H9 (cell line): ENCODE results near the gene TSPAN31. TPM values are rescaled to one million over a fixed set of nuclear protein-coding genes. Genes with fewer than 3 reads are reported as not detected.

Experiments used
- DNase-seq: peaks from one replicate; pipeline ENCODE4 v3.0.0-alpha.2; 2017
- H2AFZ ChIP-seq: one replicate; pipeline ENCODE4 v1.6.1; 2013; ENCODE audit warnings: mild to moderate bottlenecking, low read length, control low read depth, moderate library complexity
- H2AK5ac ChIP-seq: 2 replicates; pipeline ENCODE4 v1.6.1; 2013; ENCODE audit warnings: low read length, control low read depth, mixed read lengths; ENCODE audit not compliant: insufficient read length
- H2BK120ac ChIP-seq: one replicate; pipeline ENCODE4 v1.6.1; 2013; ENCODE audit warnings: low read depth, mild to moderate bottlenecking, low read length, control low read depth, inconsistent platforms; ENCODE audit not compliant: poor library complexity, severe bottlenecking
- H2BK12ac ChIP-seq: 2 replicates; pipeline ENCODE4 v1.6.1; 2013; ENCODE audit warnings: low read length, control low read depth, mixed read lengths, low read depth; ENCODE audit not compliant: insufficient read length
- H2BK15ac ChIP-seq: 2 replicates; pipeline ENCODE4 v1.6.1; 2013; ENCODE audit warnings: low read depth, low read length, control low read depth
- H2BK20ac ChIP-seq: one replicate; pipeline ENCODE4 v1.6.1; 2013; ENCODE audit warnings: low read depth, mild to moderate bottlenecking, low read length, control low read depth, inconsistent platforms; ENCODE audit not compliant: poor library complexity, severe bottlenecking
- H2BK5ac ChIP-seq: 2 replicates; pipeline ENCODE4 v1.6.1; 2013; ENCODE audit warnings: low read length, control low read depth, mixed read lengths; ENCODE audit not compliant: insufficient read length
- H3K14ac ChIP-seq: 2 replicates; pipeline ENCODE4 v1.6.1; 2013; ENCODE audit warnings: low read length, control low read depth; ENCODE audit not compliant: insufficient read depth
- H3K18ac ChIP-seq: 2 replicates; pipeline ENCODE4 v1.6.1; 2013; ENCODE audit warnings: low read depth, mild to moderate bottlenecking, mixed read lengths, low read length, control low read depth; ENCODE audit not compliant: insufficient read length
- H3K23ac ChIP-seq: 2 replicates; pipeline ENCODE4 v1.6.1; 2013; ENCODE audit warnings: low read length, control low read depth, mixed read lengths, low read depth; ENCODE audit not compliant: insufficient read length
- H3K23me2 ChIP-seq: 2 replicates; pipeline ENCODE4 v1.6.1; 2013; ENCODE audit warnings: low read depth, mild to moderate bottlenecking, mixed read lengths, low read length, control low read depth; ENCODE audit not compliant: insufficient read length, poor library complexity, severe bottlenecking
- H3K27ac ChIP-seq: 2 replicates; pipeline ENCODE4 v1.5.1; 2013; ENCODE audit warnings: low read length, control low read depth, mixed read lengths, low read depth; ENCODE audit not compliant: insufficient read length
- H3K27me3 ChIP-seq: 2 replicates; pipeline ENCODE4 v1.6.1; 2013; ENCODE audit warnings: low read length, control low read depth, inconsistent platforms; ENCODE audit not compliant: insufficient read depth
- H3K4ac ChIP-seq: 2 replicates; pipeline ENCODE4 v1.6.1; 2013; ENCODE audit warnings: low read depth, mild to moderate bottlenecking, control low read depth, inconsistent platforms, low read length, moderate library complexity
- H3K4me1 ChIP-seq: 2 replicates; pipeline ENCODE4 v1.6.1; 2013; ENCODE audit warnings: low read length, control low read depth, inconsistent platforms; ENCODE audit not compliant: insufficient read depth
- H3K4me2 ChIP-seq: 2 replicates; pipeline ENCODE4 v1.6.1; 2013; ENCODE audit warnings: low read length, control low read depth, mixed read lengths; ENCODE audit not compliant: insufficient read length, insufficient read depth
- H3K56ac ChIP-seq: 2 replicates; pipeline ENCODE4 v1.6.1; 2013; ENCODE audit warnings: low read depth, mild to moderate bottlenecking, mixed read lengths, low read length, control low read depth; ENCODE audit not compliant: insufficient read length
- H3K79me1 ChIP-seq: 2 replicates; pipeline ENCODE4 v1.6.1; 2013; ENCODE audit warnings: low read depth, mild to moderate bottlenecking, moderate library complexity, low read length, control low read depth, inconsistent platforms; ENCODE audit not compliant: insufficient read depth, poor library complexity, severe bottlenecking
- H3K79me2 ChIP-seq: 2 replicates; pipeline ENCODE4 v1.6.1; 2013; ENCODE audit warnings: low read length, control low read depth, inconsistent platforms; ENCODE audit not compliant: insufficient read depth
- H3K9ac ChIP-seq: 2 replicates; pipeline ENCODE4 v1.6.1; 2013; ENCODE audit warnings: low read length, control low read depth, mixed read lengths; ENCODE audit not compliant: insufficient read length; ENCODE audit errors: extremely low read depth
- H3K9me3 ChIP-seq: one replicate; pipeline ENCODE4 v1.6.1; 2013; ENCODE audit warnings: low read depth, low read length, inconsistent platforms; ENCODE audit not compliant: control insufficient read depth
- H3T11ph ChIP-seq: one replicate; pipeline ENCODE4 v1.6.1; 2013; ENCODE audit warnings: mild to moderate bottlenecking, low read length, control low read depth, inconsistent platforms
- H4K20me1 ChIP-seq: one replicate; pipeline ENCODE4 v1.6.1; 2013; ENCODE audit not compliant: control insufficient read depth, insufficient read length, insufficient read depth
- H4K5ac ChIP-seq: 2 replicates; pipeline ENCODE4 v1.6.1; 2013; ENCODE audit warnings: low read depth, mild to moderate bottlenecking, mixed read lengths, low read length, control low read depth; ENCODE audit not compliant: insufficient read length
- H4K8ac ChIP-seq: replicated peaks from 2 replicates; pipeline ENCODE4 v1.6.1; 2013; ENCODE audit warnings: low read length, control low read depth, mixed read lengths, low read depth; ENCODE audit not compliant: insufficient read length
- H4K91ac ChIP-seq: 2 replicates; pipeline ENCODE4 v1.6.1; 2013; ENCODE audit warnings: low read depth, mild to moderate bottlenecking, moderate library complexity, mixed read lengths, low read length, control low read depth; ENCODE audit not compliant: insufficient read length
- H3K27ac Mint-ChIP-seq, 3 experiments: 2 replicates in 2 of 3; 3 replicates in 1 of 3; pipeline ENCODE4 v1.8.0; 2020 to 2021; ENCODE audit warnings: mixed read lengths in 3 of 3, mild to moderate bottlenecking in 1 of 3, moderate library complexity in 1 of 3
- H3K27me3 Mint-ChIP-seq: 2 replicates; pipeline ENCODE4 v1.8.0; 2021; ENCODE audit warnings: low read depth, mild to moderate bottlenecking, moderate library complexity, mixed read lengths
- H3K36me3 Mint-ChIP-seq, 3 experiments: 2 replicates in 2 of 3; 3 replicates in 1 of 3; pipeline ENCODE4 v1.8.0; 2020 to 2021; ENCODE audit warnings: low read depth in 3 of 3, mixed read lengths in 3 of 3; ENCODE audit not compliant: insufficient read depth in 1 of 3
- H3K4me1 Mint-ChIP-seq, 2 experiments: 2 replicates each; pipeline ENCODE4 v1.8.0; 2020; ENCODE audit warnings: mixed read lengths in 2 of 2
- H3K4me3 Mint-ChIP-seq, 2 experiments: 2 replicates in 1 of 2; 3 replicates in 1 of 2; pipeline ENCODE4 v1.8.0; 2020 to 2021; ENCODE audit warnings: mild to moderate bottlenecking in 2 of 2, mixed read lengths in 2 of 2, moderate library complexity in 1 of 2
- H3K9me3 Mint-ChIP-seq, 2 experiments: 2 replicates in 1 of 2; 3 replicates in 1 of 2; pipeline ENCODE4 v1.8.0; 2020; ENCODE audit warnings: mild to moderate bottlenecking in 2 of 2, mixed read lengths in 2 of 2, moderate library complexity in 1 of 2
- WGBS: extraction: QIAGEN DNeasy Blood & Tissue Kit; methylation state at CpG from one replicate; pipeline ENCODE4 v1.1.7; 2013; ENCODE audit warnings: missing lambda C conversion rate, low lambda C conversion rate, mixed read lengths; ENCODE audit not compliant: insufficient read length; ENCODE audit errors: extremely low coverage; 5-methylcytosine and 5-hydroxymethylcytosine counted together
- total RNA-seq: library from RNA; stranded (reverse); gene quantifications from 2 replicates; pipeline ENCODE4 v1.2.1, GENCODE V29; 2021
- TF ChIP-seq, protein P1 (sequence below): fragments of 200-600 bp; sonication (generic); conservative IDR thresholded peaks from 3 replicates; pipeline ENCODE4 v1.8.0; 2021; ENCODE audit warnings: antibody characterized with exemption, mild to moderate bottlenecking

TSPAN31 gene
- total RNA-seq, 1 experiment from 2014 or later: 20.0 TPM

DNA sequence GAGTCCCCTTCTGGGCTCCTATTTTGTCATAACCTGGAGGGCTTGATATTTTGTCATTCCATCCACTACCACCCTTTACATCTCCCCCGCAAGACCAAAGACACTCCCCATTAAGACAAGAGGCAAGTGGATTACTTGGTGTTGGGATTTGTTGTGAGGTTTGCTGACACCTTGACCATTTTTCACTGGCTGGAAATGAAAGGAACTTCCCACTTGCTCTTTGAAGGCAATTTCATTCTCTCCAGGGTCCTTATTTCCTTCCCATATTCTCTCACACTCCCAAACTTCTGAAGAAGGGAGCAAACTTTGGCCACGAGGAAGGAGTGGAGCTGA lies 21.2 kb upstream of the TSPAN31 start:
- H3K23me2 ChIP-seq: peaks cover 14% of the 10 kb centered on the region
- no peak for DNase-seq
- peaks cover 53% of the 10 kb centered on the region for H3K27me3 Mint-ChIP-seq
- no peak overlapping the region for H4K8ac ChIP-seq
- no peaks in the 10 kb centered on the region; the same call in 1 of the 2 replicates for H3K4me1 ChIP-seq
- no peak overlapping the region for H3T11ph ChIP-seq
- no peaks in the 10 kb centered on the region; a peak in 1 of 5 replicates for H3K9me3 Mint-ChIP-seq
- H3K4me2 ChIP-seq: no peak overlapping the region
- no peak overlapping the region for H3K23ac ChIP-seq
- no peak overlapping the region for H4K91ac ChIP-seq
- H3K27ac ChIP-seq: no peak overlapping the region
- no peaks in the 10 kb centered on the region for H3K79me1 ChIP-seq
- peaks cover 10 to 28% (median 15%) of the 10 kb centered on the region in 3 experiments for H3K36me3 Mint-ChIP-seq
- no peak overlapping the region for H3K4ac ChIP-seq
- H3K27ac Mint-ChIP-seq: no peak overlapping the region
- no CpG with 5 or more reads among the region's 2 CpGs for whole genome bisulfite sequencing
- peaks cover 12 to 17% of the 10 kb centered on the region in 2 experiments for H3K4me1 Mint-ChIP-seq
- peaks cover 18% of the 10 kb centered on the region; the same call in 1 of the 2 replicates for H3K27me3 ChIP-seq
- H2AK5ac ChIP-seq: no peak overlapping the region
- no peak overlapping the region for H3K56ac ChIP-seq
- no peak overlapping the region for H2AFZ ChIP-seq
- no peak overlapping the region for H3K4me3 Mint-ChIP-seq
- H2BK15ac ChIP-seq: no peak overlapping the region
- no peak overlapping the region for H2BK20ac ChIP-seq
- no peaks in the 10 kb centered on the region for H4K20me1 ChIP-seq
- TF ChIP-seq, protein P1, sequence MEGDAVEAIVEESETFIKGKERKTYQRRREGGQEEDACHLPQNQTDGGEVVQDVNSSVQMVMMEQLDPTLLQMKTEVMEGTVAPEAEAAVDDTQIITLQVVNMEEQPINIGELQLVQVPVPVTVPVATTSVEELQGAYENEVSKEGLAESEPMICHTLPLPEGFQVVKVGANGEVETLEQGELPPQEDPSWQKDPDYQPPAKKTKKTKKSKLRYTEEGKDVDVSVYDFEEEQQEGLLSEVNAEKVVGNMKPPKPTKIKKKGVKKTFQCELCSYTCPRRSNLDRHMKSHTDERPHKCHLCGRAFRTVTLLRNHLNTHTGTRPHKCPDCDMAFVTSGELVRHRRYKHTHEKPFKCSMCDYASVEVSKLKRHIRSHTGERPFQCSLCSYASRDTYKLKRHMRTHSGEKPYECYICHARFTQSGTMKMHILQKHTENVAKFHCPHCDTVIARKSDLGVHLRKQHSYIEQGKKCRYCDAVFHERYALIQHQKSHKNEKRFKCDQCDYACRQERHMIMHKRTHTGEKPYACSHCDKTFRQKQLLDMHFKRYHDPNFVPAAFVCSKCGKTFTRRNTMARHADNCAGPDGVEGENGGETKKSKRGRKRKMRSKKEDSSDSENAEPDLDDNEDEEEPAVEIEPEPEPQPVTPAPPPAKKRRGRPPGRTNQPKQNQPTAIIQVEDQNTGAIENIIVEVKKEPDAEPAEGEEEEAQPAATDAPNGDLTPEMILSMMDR: no peak
- H3K14ac ChIP-seq: no peak overlapping the region
- H3K9ac ChIP-seq: no peak overlapping the region
- no peaks in the 10 kb centered on the region for H3K9me3 ChIP-seq
- H4K5ac ChIP-seq: no peak overlapping the region
- H3K18ac ChIP-seq: no peak overlapping the region
- no peak overlapping the region for H2BK120ac ChIP-seq
- H2BK5ac ChIP-seq: no peak overlapping the region
- no peaks in the 10 kb centered on the region for H3K79me2 ChIP-seq
- no peak overlapping the region for H2BK12ac ChIP-seq
